Measurements from ENCODE around the gene MRPS9.

MRPS9 gene

DNA sequence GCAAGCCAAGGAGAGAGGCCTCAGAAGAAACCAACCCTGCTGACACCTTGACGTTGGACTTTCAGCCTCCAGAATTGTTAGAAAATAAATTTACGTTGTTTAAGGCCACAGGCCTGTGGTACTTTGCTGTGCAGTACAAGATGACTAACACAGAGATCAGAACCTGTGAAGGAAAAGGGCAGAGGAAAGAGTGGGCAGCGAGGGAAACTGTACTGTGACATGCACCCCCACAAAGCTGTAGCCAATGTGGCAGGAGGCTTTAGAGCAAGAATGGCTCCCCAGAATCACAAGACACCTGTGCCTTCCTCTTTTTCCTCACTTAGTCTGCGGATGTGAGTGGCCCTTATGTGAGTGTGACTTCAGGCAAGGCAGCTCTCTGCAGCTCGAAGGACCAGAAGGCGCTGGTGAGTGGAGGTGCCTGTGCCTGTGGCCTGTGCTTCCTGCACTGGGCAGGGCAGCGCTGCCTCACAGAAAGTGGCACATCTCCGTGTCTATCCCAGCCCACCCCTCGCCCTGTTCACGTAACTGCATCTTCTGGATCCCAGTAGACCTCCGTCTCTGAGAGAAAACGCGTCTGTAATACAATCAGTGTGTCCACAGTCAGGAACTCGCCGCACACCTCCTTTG, 89.5 kb downstream of the MRPS9 start:
- H3K4me3 ChIP-seq (ENCODE audit: low read length): no peak overlapping the region
- DNase-seq (ENCODE audit: low read depth): no peak
- TF ChIP-seq, protein P1, sequence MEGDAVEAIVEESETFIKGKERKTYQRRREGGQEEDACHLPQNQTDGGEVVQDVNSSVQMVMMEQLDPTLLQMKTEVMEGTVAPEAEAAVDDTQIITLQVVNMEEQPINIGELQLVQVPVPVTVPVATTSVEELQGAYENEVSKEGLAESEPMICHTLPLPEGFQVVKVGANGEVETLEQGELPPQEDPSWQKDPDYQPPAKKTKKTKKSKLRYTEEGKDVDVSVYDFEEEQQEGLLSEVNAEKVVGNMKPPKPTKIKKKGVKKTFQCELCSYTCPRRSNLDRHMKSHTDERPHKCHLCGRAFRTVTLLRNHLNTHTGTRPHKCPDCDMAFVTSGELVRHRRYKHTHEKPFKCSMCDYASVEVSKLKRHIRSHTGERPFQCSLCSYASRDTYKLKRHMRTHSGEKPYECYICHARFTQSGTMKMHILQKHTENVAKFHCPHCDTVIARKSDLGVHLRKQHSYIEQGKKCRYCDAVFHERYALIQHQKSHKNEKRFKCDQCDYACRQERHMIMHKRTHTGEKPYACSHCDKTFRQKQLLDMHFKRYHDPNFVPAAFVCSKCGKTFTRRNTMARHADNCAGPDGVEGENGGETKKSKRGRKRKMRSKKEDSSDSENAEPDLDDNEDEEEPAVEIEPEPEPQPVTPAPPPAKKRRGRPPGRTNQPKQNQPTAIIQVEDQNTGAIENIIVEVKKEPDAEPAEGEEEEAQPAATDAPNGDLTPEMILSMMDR (conservative IDR thresholded peaks at IDR 0.05; ENCODE audit: low read depth, low read length): no peak

DNA sequence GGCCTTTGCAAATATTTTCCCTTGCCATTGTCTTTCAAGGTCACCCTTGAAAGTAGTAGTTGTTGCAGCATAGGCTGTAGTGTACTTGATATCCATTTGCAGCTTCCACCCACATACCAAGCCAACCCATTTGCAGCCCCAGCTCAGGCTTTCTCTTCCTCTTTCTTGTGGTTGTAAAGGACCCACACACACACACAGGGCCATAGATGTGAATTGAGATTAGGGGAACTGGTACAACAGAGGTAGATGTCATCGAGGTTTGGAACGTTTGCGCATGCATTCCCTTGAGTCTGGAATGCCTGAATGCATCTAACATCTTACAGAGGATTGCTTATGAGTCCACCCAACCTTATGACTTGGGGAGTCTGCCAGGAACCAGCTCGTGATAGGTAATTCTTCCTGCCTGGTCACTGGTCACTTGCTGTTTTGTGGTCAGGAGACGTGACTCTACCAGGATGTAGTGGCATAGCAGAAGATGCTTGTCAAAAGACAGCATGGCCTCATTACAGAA, 91.9 kb downstream of the MRPS9 start:
- DNase-seq (ENCODE audit: low read depth): no peak
- TF ChIP-seq, protein P1 (conservative IDR thresholded peaks at IDR 0.05; ENCODE audit: low read depth, low read length): no peak
- no peak overlapping the region for H3K4me3 ChIP-seq (ENCODE audit: low read length)

DNA sequence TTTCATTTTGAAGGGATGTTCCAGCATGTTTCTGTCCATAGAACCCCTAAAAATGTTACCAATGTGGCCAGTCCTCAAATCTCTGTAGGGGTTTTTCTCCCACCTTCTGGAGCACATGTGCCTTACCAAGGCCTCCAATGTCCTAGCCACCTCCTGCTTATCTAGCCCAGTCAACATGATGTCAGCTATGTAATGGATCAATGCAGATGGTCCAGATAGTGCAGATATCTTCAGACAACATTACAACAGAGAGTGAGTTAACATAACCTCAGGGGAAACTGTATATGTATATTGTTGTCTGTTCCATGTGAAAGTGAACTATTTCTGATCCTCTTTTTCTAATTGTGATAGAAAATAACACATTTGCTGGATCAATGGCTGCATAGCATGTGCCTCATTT, 92.7 kb downstream of the MRPS9 start:
- H3K4me3 ChIP-seq (ENCODE audit: low read length): no peak overlapping the region
- TF ChIP-seq, protein P1 (conservative IDR thresholded peaks at IDR 0.05; ENCODE audit: low read depth, low read length): no peak

DNA sequence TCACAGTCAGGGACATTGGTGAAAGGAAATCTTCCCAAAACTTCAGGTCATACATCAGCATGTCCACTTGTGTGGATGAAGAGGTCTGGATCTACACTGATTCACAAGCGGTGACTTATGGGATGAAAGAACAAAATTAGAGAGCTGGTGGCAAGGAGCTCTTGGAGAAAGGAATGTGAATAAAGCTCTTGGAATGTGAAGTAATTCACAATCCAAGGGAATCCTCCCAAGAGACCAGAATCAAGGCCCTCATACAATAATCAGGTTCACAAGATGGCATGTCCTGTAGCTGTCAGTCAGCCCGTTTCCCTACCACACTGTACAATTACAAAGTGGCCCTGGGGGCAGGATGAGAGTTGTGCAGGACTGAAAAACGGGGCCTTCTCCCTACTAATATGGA, 96.2 kb downstream of the MRPS9 start:
- TF ChIP-seq, protein P1 (conservative IDR thresholded peaks at IDR 0.05; ENCODE audit: low read depth, low read length): no peak
- DNase-seq (ENCODE audit: low read depth): no peak
- H3K4me3 ChIP-seq (ENCODE audit: low read length): no peak overlapping the region

More for the DNA sequence above, 92.7 kb downstream of the MRPS9 start:
- DNase-seq (ENCODE audit: low read depth): no peak

DNA sequence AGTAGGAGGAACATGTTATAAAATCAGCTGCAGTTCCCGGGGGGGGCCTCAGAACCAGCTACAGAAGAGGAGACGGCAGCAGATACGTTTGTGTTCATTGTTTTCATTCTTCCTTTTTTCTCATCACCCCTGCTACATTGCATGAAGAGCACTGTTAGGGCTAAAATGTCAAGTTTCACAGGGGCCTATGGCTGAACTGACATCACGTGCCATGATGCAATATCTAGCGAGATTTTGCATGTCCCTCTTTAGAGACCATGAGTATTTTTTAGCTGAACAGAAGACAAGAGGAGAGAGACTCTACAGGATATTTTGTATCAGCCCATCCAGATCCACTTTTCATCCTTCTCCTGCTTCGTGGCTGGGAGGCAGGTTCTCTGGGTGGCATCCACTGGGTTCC, 97.6 kb downstream of the MRPS9 start:
- TF ChIP-seq, protein P1 (conservative IDR thresholded peaks at IDR 0.05; ENCODE audit: low read depth, low read length): no peak
- no peak overlapping the region for H3K4me3 ChIP-seq (ENCODE audit: low read length)
- DNase-seq (ENCODE audit: low read depth): no peak

DNA sequence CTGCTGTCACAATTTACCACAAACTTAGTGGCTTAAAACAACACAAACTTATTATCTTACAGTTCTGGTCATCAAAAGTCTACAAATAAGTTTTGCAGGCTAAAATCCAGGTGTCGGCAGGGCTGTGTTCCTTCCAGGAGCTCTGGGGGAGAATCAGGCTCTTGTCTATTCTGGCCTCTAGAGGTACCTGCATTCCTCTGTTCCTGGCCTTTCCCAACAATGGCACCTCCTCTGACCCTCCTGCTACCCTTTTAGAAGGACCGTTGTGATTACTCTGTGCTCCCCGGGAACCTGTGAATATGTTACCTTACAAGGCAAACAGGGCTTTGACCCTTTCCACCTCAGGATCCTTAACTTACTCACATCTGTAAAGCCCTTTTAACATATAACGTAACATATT, 98.5 kb downstream of the MRPS9 start:
- H3K4me3 ChIP-seq (ENCODE audit: low read length): no peak overlapping the region
- TF ChIP-seq, protein P1 (conservative IDR thresholded peaks at IDR 0.05; ENCODE audit: low read depth, low read length): no peak
- no peak for DNase-seq (ENCODE audit: low read depth)

DNA sequence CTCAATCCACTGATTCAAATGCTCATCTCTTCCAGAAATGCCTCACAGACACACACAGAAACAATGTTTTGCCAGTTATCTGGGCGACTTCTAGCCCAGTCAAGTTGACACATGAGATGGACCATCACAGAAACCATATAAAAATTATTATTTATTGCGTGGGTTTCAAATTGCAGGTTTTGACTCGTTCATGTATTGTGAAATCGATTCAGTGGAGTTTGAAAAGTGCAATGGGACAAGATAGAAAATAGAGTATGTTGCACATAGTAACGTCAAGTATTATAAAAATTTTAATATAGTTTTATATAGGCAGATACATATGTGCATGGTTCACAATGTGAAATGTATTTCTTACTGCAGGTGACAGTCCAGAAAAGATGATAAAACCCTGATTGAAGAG, 100.8 kb downstream of the MRPS9 start:
- DNase-seq (ENCODE audit: low read depth): no peak
- TF ChIP-seq, protein P1 (conservative IDR thresholded peaks at IDR 0.05; ENCODE audit: low read depth, low read length): no peak
- H3K4me3 ChIP-seq (ENCODE audit: low read length): no peak overlapping the region

Data from retinal pigment epithelial cell (primary cell).